ENCODE measurements around the gene GFM1. TPM values are rescaled to one million over a fixed set of nuclear protein-coding genes. Genes with fewer than 3 reads are reported as not detected.

Gene GFM1
- total RNA-seq, 1 experiment from 2014 or later = 53.0 TPM

- no peak for TF ChIP-seq EZH2 (IDR thresholded peaks at IDR 0.05; ENCODE audit: borderline replicate concordance, low read depth, low read length, poor library complexity, severe bottlenecking)
- TF ChIP-seq CTCF (conservative IDR thresholded peaks at IDR 0.05; ENCODE audit: low read depth, low read length) = no peak
- BruUV-seq (replicated peaks) = no TSS peak
- Histone ChIP-seq H3K27ac (ENCODE audit: low read depth, low read length, poor library complexity, severe bottlenecking) (no peak overlapping the region), H3K27me3 (replicated peaks; ENCODE audit: insufficient read depth, low read depth, low read length, poor library complexity) (no peaks in the 10 kb centered on the region), H3K4me1 (ENCODE audit: insufficient read depth, low read length, poor library complexity, severe bottlenecking) (no peaks in the 10 kb centered on the region), H3K36me3 (ENCODE audit: insufficient read depth, low read length, poor library complexity, severe bottlenecking) (no peaks in the 10 kb centered on the region), H3K9me3 (ENCODE audit: low read depth, low read length, poor library complexity, severe bottlenecking) (no peaks in the 10 kb centered on the region), H3K4me3 (ENCODE audit: low read depth, low read length, poor library complexity, severe bottlenecking) (no peak overlapping the region)
- CTCF ChIA-PET = no interaction called here
- POLR2A ChIA-PET (ENCODE audit: low non-redundant PET) = no interaction called here
- DNase-seq (ENCODE audit: low spot score) = peak; percentile 15
- intact Hi-C loops (cut with micrococcal nuclease; ENCODE audit: unreplicated experiment) = no loop called here
These were observed 67.6 kb downstream of the GFM1 start for GRCh38 chr3:158711886-158712285.

- ChIA-PET POLR2A (ENCODE audit: low non-redundant PET) (no interaction called here), CTCF (no interaction called here)
- Histone ChIP-seq H3K4me1 (ENCODE audit: insufficient read depth, low read length, poor library complexity, severe bottlenecking) (no peaks in the 10 kb centered on the region), H3K4me3 (ENCODE audit: low read depth, low read length, poor library complexity, severe bottlenecking) (no peak overlapping the region), H3K9me3 (ENCODE audit: low read depth, low read length, poor library complexity, severe bottlenecking) (no peaks in the 10 kb centered on the region), H3K27ac (ENCODE audit: low read depth, low read length, poor library complexity, severe bottlenecking) (no peak overlapping the region), H3K36me3 (ENCODE audit: insufficient read depth, low read length, poor library complexity, severe bottlenecking) (no peaks in the 10 kb centered on the region), H3K27me3 (replicated peaks; ENCODE audit: insufficient read depth, low read depth, low read length, poor library complexity) (no peaks in the 10 kb centered on the region)
- TF ChIP-seq EZH2 (IDR thresholded peaks at IDR 0.05; ENCODE audit: borderline replicate concordance, low read depth, low read length, poor library complexity, severe bottlenecking) = no peak
- TF ChIP-seq CTCF (conservative IDR thresholded peaks at IDR 0.05; ENCODE audit: low read depth, low read length) = no peak
- DNase-seq (ENCODE audit: low spot score) = no peak
- intact Hi-C loops (cut with micrococcal nuclease; ENCODE audit: unreplicated experiment) = no loop called here
- no TSS peak for BruUV-seq (replicated peaks)
These were observed 68.1 kb downstream of the GFM1 start for GRCh38 chr3:158712443-158712842.

GRCh38 chr3:158713094-158713499 lies 68.8 kb downstream of the GFM1 start:
- no TSS peak for BruUV-seq (replicated peaks)
- ChIA-PET CTCF (no interaction called here), POLR2A (ENCODE audit: low non-redundant PET) (no interaction called here)
- peak; percentile 67 for DNase-seq (ENCODE audit: low spot score)
- intact Hi-C loops (cut with micrococcal nuclease; ENCODE audit: unreplicated experiment) = no loop called here
- Histone ChIP-seq H3K4me3 (ENCODE audit: low read depth, low read length, poor library complexity, severe bottlenecking) (no peak overlapping the region), H3K4me1 (ENCODE audit: insufficient read depth, low read length, poor library complexity, severe bottlenecking) (no peaks in the 10 kb centered on the region), H3K27ac (ENCODE audit: low read depth, low read length, poor library complexity, severe bottlenecking) (peak overlapping the region; percentile 2), H3K9me3 (ENCODE audit: low read depth, low read length, poor library complexity, severe bottlenecking) (no peaks in the 10 kb centered on the region), H3K36me3 (ENCODE audit: insufficient read depth, low read length, poor library complexity, severe bottlenecking) (no peaks in the 10 kb centered on the region), H3K27me3 (replicated peaks; ENCODE audit: insufficient read depth, low read depth, low read length, poor library complexity) (no peaks in the 10 kb centered on the region)
- TF ChIP-seq CTCF (conservative IDR thresholded peaks at IDR 0.05; ENCODE audit: low read depth, low read length) (no peak), EZH2 (IDR thresholded peaks at IDR 0.05; ENCODE audit: borderline replicate concordance, low read depth, low read length, poor library complexity, severe bottlenecking) (no peak)
